Measurements from ENCODE around the gene EDAR. TPM values are rescaled to one million over a fixed set of nuclear protein-coding genes. Genes with fewer than 3 reads are reported as not detected.

Gene EDAR
- polyA plus RNA-seq, 2 of the 4 experiments (the other 2 are of a cell fraction): 0.05 to 0.26 TPM

- ChIA-PET CTCF (interaction anchor here (1.2 kb wide), 1 partner anchor 341 kb away, joined by 3 read pairs; no protein-coding TSS in a partner anchor), POLR2A (no interaction called here)
- DNase-seq (ENCODE audit: low read depth in 1 of 2, low spot score in 1 of 2): no peak
- no peak for ATAC-seq
- WGBS (ENCODE audit: missing lambda C conversion rate): 87% methylated on average over 2 of the region's 2 CpGs
- no peaks in the 10 kb centered on the region for H3K4me1 ChIP-seq
- no peak for FAIRE-seq
- TF ChIP-seq RNF2 (IDR thresholded peaks at IDR 0.05; ENCODE audit: borderline replicate concordance, low read depth) (no peak), CHD2 (IDR thresholded peaks at IDR 0.05; ENCODE audit: low read length, partially characterized antibody) (no peak), MAZ (IDR thresholded peaks at IDR 0.05; ENCODE audit: borderline replicate concordance, low read depth, low read length) (no peak), ATOH8 (CRISPR knock-in tag; IDR thresholded peaks at IDR 0.05; ENCODE audit: low read depth) (no peak), POLR2A (IDR thresholded peaks at IDR 0.05; ENCODE audit: low read length) (no peak)
- H3K4me3 ChIP-seq: no peak overlapping the region
- H3K9me3 ChIP-seq: no peaks in the 10 kb centered on the region
- H3K4me2 ChIP-seq: no peak overlapping the region
- H3K27ac ChIP-seq: no peak overlapping the region
Observed at GRCh38 chr2:108853421-108853820, 135.6 kb downstream of the EDAR start.

GRCh38 chr2:108852375-108852774 is 136.6 kb downstream of the EDAR start:
- TF ChIP-seq GATA3 (IDR thresholded peaks at IDR 0.05; ENCODE audit: borderline replicate concordance) (no peak), HES2 (IDR thresholded peaks at IDR 0.05) (no peak), CHD2 (IDR thresholded peaks at IDR 0.05; ENCODE audit: low read length, partially characterized antibody) (no peak), EP300 (IDR thresholded peaks at IDR 0.05) (no peak), MYC (IDR thresholded peaks at IDR 0.05; ENCODE audit: borderline replicate concordance, low read length) (no peak), HOXB13 (CRISPR knock-in tag; IDR thresholded peaks at IDR 0.05; ENCODE audit: low read depth) (no peak), HOXB5 (CRISPR knock-in tag; IDR thresholded peaks at IDR 0.05) (no peak), NR3C1 (IDR thresholded peaks at IDR 0.05) (no peak), CEBPB (IDR thresholded peaks at IDR 0.05) (no peak), RAD21 (conservative IDR thresholded peaks at IDR 0.05 in 1 of 2, IDR thresholded peaks at IDR 0.05 in 1 of 2) (no peak), CBX8 (IDR thresholded peaks at IDR 0.05) (no peak), RNF2 (IDR thresholded peaks at IDR 0.05; ENCODE audit: borderline replicate concordance, low read depth) (no peak)
- no peaks in the 10 kb centered on the region for H3K9me3 ChIP-seq
- no peak for FAIRE-seq
- ATAC-seq: no peak
- ChIA-PET CTCF (interaction anchor here (1.0 kb wide), 1 partner anchor 658 kb away, joined by 3 read pairs; no protein-coding TSS in a partner anchor), POLR2A (no interaction called here)
- no peak overlapping the region for H3K27ac ChIP-seq
- no peak for DNase-seq (ENCODE audit: low read depth in 1 of 2, low spot score in 1 of 2)
- H3K4me3 ChIP-seq: no peak overlapping the region
- WGBS (ENCODE audit: missing lambda C conversion rate): 94% methylated on average over 3 of the region's 3 CpGs
- no peak overlapping the region for H3K4me2 ChIP-seq
- H3K4me1 ChIP-seq: no peaks in the 10 kb centered on the region

GRCh38 chr2:108847000-108847399 is 142.0 kb downstream of the EDAR start:
- ATAC-seq (no peak), DNase-seq (ENCODE audit: low read depth in 1 of 2, low spot score in 1 of 2) (no peak), FAIRE-seq (no peak)
- WGBS (ENCODE audit: missing lambda C conversion rate): 93% methylated on average over 1 of the region's 1 CpG
- H3K4me2 ChIP-seq: no peak overlapping the region
- ChIA-PET CTCF (no interaction called here), POLR2A (no interaction called here)
- no peak overlapping the region for H3K4me3 ChIP-seq
- no peak overlapping the region for H3K27ac ChIP-seq
- H3K4me1 ChIP-seq: no peaks in the 10 kb centered on the region
- no peaks in the 10 kb centered on the region for H3K9me3 ChIP-seq
- TF ChIP-seq CHD4 (IDR thresholded peaks at IDR 0.05; ENCODE audit: borderline replicate concordance) (no peak), ESRRA (IDR thresholded peaks at IDR 0.05; ENCODE audit: borderline replicate concordance, low read length) (no peak)

- no peak for TF ChIP-seq CEBPB (IDR thresholded peaks at IDR 0.05)
- no peak for TF ChIP-seq BHLHE40 (IDR thresholded peaks at IDR 0.05; ENCODE audit: low read depth, low read length)
- TF ChIP-seq HES2 (IDR thresholded peaks at IDR 0.05): no peak
- TF ChIP-seq RCOR1 (IDR thresholded peaks at IDR 0.05; ENCODE audit: low read depth, low read length): no peak
- no peak for TF ChIP-seq JUN (IDR thresholded peaks at IDR 0.05)
- TF ChIP-seq CHD4 (IDR thresholded peaks at IDR 0.05; ENCODE audit: borderline replicate concordance): no peak
- no peak for TF ChIP-seq NPAS2 (CRISPR knock-in tag; IDR thresholded peaks at IDR 0.05; ENCODE audit: borderline replicate concordance)
- no peak for TF ChIP-seq HOXA7 (CRISPR knock-in tag; IDR thresholded peaks at IDR 0.05)
- no peak for TF ChIP-seq CBX8 (IDR thresholded peaks at IDR 0.05)
- TF ChIP-seq ZFP36 (IDR thresholded peaks at IDR 0.05; ENCODE audit: borderline replicate concordance, partially characterized antibody): no peak
- Histone ChIP-seq H3K27ac (no peak overlapping the region), H3K9me3 (0 out of 3 replicates have a peak, but pooled peaks cover 3% of the 10 kb centered on the region), H3K4me2 (no peak overlapping the region), H3K4me3 (no peak overlapping the region), H3K4me1 (no peaks in the 10 kb centered on the region)
- CTCF ChIA-PET: no interaction called here
- DNase-seq (ENCODE audit: low read depth in 1 of 2, low spot score in 1 of 2): no peak
- no peak for FAIRE-seq
- no peak for ATAC-seq
- POLR2A ChIA-PET: no interaction called here
Observed at GRCh38 chr2:108845923-108846322, 143.1 kb downstream of the EDAR start.
